Measurements from ENCODE around the gene TNPO1.

DNA sequence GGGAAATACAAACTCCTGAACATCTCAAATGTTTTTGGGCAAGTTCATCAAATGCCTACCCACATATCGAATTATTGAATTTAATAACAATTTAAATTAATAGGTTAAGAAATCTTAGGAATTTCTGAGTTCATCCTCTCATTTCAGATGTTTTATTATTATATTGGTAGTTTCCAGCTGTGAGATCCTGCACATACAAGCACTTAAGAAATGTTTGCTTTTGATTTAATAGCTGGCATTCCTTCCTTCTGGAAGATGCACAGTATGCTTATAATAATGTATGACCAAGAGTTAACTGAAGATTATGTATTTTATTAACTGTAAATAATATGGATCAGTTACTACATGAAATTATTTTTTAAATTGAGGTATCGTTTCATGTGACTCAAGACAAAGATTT, 13.9 kb downstream of the TNPO1 start:
- TF ChIP-seq, protein P1, sequence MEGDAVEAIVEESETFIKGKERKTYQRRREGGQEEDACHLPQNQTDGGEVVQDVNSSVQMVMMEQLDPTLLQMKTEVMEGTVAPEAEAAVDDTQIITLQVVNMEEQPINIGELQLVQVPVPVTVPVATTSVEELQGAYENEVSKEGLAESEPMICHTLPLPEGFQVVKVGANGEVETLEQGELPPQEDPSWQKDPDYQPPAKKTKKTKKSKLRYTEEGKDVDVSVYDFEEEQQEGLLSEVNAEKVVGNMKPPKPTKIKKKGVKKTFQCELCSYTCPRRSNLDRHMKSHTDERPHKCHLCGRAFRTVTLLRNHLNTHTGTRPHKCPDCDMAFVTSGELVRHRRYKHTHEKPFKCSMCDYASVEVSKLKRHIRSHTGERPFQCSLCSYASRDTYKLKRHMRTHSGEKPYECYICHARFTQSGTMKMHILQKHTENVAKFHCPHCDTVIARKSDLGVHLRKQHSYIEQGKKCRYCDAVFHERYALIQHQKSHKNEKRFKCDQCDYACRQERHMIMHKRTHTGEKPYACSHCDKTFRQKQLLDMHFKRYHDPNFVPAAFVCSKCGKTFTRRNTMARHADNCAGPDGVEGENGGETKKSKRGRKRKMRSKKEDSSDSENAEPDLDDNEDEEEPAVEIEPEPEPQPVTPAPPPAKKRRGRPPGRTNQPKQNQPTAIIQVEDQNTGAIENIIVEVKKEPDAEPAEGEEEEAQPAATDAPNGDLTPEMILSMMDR (conservative IDR thresholded peaks at IDR 0.05 in 1 of 2, IDR thresholded peaks at IDR 0.05 in 1 of 2; ENCODE audit: extremely low read depth in 1 of 2, insufficient read depth in 1 of 2, low read depth in 1 of 2, low read length in 2 of 2), result no peak
- TF ChIP-seq EZH2 (IDR thresholded peaks at IDR 0.05; ENCODE audit: borderline replicate concordance, low read length), result no peak

All from mammary epithelial cell (primary cell).